ENCODE measurements around the gene CERS3.

CERS3 gene

DNA sequence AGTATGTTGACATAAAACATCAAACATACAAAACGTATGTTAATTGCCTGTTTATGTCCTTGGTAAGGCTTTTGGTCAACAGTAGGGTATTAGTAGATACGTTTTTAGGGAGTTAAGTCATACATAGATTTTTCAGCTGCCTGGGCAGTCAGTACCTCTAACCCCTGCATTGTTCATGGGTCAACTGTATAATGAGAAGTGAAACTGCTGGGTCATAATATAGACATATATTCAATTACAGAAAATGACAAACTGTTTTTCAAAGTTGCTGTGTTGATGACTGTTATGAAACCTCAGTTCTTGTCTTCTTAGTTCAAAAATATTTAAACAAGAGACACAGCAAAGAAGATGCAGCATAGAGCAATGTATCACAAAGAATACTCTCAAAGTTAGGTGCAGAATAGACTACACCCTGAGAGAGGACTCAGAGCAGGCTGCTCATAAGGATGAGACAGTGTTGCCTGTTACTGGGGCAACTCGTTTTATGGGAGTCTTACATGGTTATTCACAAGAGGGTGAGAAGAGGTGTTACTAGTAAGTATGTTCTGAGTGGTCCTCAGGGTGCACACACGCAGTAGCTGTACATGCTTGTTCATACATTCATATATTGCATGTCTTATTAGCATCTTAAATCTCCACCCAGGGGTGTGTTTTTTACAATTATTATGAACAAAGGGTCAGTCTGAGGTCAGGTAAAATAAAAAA, 133.9 kb downstream of the CERS3 start (continued):
- TF ChIP-seq, protein P1, sequence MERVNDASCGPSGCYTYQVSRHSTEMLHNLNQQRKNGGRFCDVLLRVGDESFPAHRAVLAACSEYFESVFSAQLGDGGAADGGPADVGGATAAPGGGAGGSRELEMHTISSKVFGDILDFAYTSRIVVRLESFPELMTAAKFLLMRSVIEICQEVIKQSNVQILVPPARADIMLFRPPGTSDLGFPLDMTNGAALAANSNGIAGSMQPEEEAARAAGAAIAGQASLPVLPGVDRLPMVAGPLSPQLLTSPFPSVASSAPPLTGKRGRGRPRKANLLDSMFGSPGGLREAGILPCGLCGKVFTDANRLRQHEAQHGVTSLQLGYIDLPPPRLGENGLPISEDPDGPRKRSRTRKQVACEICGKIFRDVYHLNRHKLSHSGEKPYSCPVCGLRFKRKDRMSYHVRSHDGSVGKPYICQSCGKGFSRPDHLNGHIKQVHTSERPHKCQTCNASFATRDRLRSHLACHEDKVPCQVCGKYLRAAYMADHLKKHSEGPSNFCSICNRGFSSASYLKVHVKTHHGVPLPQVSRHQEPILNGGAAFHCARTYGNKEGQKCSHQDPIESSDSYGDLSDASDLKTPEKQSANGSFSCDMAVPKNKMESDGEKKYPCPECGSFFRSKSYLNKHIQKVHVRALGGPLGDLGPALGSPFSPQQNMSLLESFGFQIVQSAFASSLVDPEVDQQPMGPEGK (CRISPR knock-in tag; IDR thresholded peaks at IDR 0.05; ENCODE audit: borderline replicate concordance): no peak
- TF ChIP-seq CSDC2 (CRISPR knock-in tag; IDR thresholded peaks at IDR 0.05): no peak
- no peak for TF ChIP-seq CREB5 (CRISPR knock-in tag; IDR thresholded peaks at IDR 0.05; ENCODE audit: low read depth)

DNA sequence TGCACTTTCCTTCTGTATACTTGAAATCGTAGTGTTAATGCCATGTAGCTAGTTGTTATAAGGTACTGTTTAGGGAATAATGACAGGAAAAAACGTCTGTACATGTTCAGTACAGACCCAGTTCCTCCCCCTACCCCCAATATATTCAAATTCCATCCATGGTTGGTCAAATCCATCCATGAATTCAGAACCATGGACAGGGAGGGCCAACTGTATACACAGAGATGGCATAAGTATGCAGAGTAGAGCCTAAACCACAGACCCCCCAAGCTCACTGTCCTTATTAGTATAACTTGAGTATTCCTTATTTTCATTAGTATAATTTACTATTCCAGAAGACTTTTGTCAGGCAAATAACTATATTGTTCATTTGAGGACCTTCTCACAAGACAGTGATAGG, 135.7 kb downstream of the CERS3 start:
- TF ChIP-seq, protein P1 (CRISPR knock-in tag; IDR thresholded peaks at IDR 0.05; ENCODE audit: borderline replicate concordance): no peak
- TF ChIP-seq GLIS3 (CRISPR knock-in tag; IDR thresholded peaks at IDR 0.05) (no peak), POU6F1 (CRISPR knock-in tag; IDR thresholded peaks at IDR 0.05; ENCODE audit: borderline replicate concordance, low read depth) (no peak), PPARA (CRISPR knock-in tag; IDR thresholded peaks at IDR 0.05; ENCODE audit: borderline replicate concordance) (no peak), ZNF70 (CRISPR knock-in tag; IDR thresholded peaks at IDR 0.05) (no peak), TCF4 (CRISPR knock-in tag; IDR thresholded peaks at IDR 0.05; ENCODE audit: borderline replicate concordance) (no peak), ARNTL (CRISPR knock-in tag; IDR thresholded peaks at IDR 0.05; ENCODE audit: borderline replicate concordance, low read depth) (no peak), TOX (CRISPR knock-in tag; IDR thresholded peaks at IDR 0.05; ENCODE audit: borderline replicate concordance) (no peak), OSR1 (CRISPR knock-in tag; IDR thresholded peaks at IDR 0.05) (no peak), ISL1 (CRISPR knock-in tag; IDR thresholded peaks at IDR 0.05) (no peak), ZNF8 (CRISPR knock-in tag; IDR thresholded peaks at IDR 0.05) (no peak), CREB5 (CRISPR knock-in tag; IDR thresholded peaks at IDR 0.05; ENCODE audit: low read depth) (no peak), ZFP30 (CRISPR knock-in tag; IDR thresholded peaks at IDR 0.05) (no peak), ZC3H10 (CRISPR knock-in tag; IDR thresholded peaks at IDR 0.05) (no peak)
- TF ChIP-seq, protein P2, sequence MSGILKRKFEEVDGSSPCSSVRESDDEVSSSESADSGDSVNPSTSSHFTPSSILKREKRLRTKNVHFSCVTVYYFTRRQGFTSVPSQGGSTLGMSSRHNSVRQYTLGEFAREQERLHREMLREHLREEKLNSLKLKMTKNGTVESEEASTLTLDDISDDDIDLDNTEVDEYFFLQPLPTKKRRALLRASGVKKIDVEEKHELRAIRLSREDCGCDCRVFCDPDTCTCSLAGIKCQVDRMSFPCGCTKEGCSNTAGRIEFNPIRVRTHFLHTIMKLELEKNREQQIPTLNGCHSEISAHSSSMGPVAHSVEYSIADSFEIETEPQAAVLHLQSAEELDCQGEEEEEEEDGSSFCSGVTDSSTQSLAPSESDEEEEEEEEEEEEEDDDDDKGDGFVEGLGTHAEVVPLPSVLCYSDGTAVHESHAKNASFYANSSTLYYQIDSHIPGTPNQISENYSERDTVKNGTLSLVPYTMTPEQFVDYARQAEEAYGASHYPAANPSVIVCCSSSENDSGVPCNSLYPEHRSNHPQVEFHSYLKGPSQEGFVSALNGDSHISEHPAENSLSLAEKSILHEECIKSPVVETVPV (CRISPR knock-in tag; IDR thresholded peaks at IDR 0.05): no peak
- TF ChIP-seq, protein P3, sequence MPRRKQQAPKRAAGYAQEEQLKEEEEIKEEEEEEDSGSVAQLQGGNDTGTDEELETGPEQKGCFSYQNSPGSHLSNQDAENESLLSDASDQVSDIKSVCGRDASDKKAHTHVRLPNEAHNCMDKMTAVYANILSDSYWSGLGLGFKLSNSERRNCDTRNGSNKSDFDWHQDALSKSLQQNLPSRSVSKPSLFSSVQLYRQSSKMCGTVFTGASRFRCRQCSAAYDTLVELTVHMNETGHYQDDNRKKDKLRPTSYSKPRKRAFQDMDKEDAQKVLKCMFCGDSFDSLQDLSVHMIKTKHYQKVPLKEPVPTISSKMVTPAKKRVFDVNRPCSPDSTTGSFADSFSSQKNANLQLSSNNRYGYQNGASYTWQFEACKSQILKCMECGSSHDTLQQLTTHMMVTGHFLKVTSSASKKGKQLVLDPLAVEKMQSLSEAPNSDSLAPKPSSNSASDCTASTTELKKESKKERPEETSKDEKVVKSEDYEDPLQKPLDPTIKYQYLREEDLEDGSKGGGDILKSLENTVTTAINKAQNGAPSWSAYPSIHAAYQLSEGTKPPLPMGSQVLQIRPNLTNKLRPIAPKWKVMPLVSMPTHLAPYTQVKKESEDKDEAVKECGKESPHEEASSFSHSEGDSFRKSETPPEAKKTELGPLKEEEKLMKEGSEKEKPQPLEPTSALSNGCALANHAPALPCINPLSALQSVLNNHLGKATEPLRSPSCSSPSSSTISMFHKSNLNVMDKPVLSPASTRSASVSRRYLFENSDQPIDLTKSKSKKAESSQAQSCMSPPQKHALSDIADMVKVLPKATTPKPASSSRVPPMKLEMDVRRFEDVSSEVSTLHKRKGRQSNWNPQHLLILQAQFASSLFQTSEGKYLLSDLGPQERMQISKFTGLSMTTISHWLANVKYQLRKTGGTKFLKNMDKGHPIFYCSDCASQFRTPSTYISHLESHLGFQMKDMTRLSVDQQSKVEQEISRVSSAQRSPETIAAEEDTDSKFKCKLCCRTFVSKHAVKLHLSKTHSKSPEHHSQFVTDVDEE (CRISPR knock-in tag; IDR thresholded peaks at IDR 0.05): no peak

More for the DNA sequence above, 135.7 kb downstream of the CERS3 start:
- no peak for ATAC-seq
